Brain microvascular endothelial cell (primary cell): ENCODE results near the gene EFNB2.
A peak's percentile ranks its signal among the peaks of the same experiment; 100 is the strongest.

ENCODE experiments used
- DNase-seq: peaks from one replicate; pipeline ENCODE4 v3.0.0-alpha.2; 2020
- H3K27ac ChIP-seq: fragments of 250-450 bp; sonication (Bioruptor Pico); 2 replicates; pipeline ENCODE4 v1.5.1; 2020; ENCODE audit warnings: mild to moderate bottlenecking, moderate library complexity
- H3K27me3 ChIP-seq: fragments of 250-450 bp; sonication (Bioruptor Pico); replicated peaks from 2 replicates; pipeline ENCODE4 v1.5.1; 2020; ENCODE audit warnings: mild to moderate bottlenecking
- H3K36me3 ChIP-seq: fragments of 250-450 bp; sonication (Bioruptor Pico); replicated peaks from 2 replicates; pipeline ENCODE4 v1.5.1; 2020; ENCODE audit warnings: mild to moderate bottlenecking
- H3K4me3 ChIP-seq: 2 replicates; pipeline ENCODE4 v1.5.1; 2011; ENCODE audit warnings: low read depth, mild to moderate bottlenecking, control low read depth, low read length, moderate library complexity
- in situ Hi-C: cut with HindIII; loops from 2 replicates; pipeline ENCODE4 v1.10.0; 2017; ENCODE audit warnings: low sequenced_read_pairs, low pct_ligation_motif_present
- TF ChIP-seq, protein P1 (sequence below): IDR thresholded peaks from 2 replicates; pipeline ENCODE4 v1.5.1; 2011; ENCODE audit warnings: low read depth, mild to moderate bottlenecking, moderate library complexity, low read length, control low read depth, inconsistent platforms; ENCODE audit errors: missing control alignments

The EFNB2 gene

DNA sequence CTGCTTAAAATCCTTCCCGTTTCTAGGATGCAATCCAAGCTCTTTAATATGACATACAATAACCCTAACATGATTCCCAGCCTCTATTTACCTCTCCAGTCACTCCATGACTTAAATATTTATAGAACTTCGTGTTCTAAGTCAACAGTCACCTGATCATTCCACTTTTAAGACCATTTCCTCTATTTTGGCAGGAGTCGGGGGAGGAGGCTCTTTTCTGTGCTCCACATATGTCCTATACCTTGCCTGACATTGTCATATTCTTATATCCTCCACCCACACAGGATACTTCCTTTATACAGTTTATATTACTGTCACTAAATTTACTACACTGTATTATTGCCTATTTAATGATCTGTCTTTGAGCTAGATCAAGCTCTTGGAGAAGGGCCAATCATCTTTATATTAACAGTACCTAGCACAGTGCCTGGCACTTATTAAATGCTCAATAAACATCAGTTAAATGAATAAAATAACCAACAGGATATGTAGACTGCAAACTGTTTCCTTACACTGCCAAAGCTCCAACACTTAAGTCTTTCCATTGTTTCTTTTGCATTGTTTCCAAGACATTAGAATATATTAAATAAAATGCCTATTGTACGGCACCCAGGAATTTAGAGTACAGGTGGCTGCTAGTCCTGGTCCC lies 29.8 kb upstream of the EFNB2 start:
- Histone ChIP-seq H3K27me3 (no peaks in the 10 kb centered on the region), H3K36me3 (peaks cover 5% of the 10 kb centered on the region), H3K4me3 (no peak overlapping the region), H3K27ac (no peak overlapping the region)
- in situ Hi-C loops: no loop called here
- TF ChIP-seq, protein P1, sequence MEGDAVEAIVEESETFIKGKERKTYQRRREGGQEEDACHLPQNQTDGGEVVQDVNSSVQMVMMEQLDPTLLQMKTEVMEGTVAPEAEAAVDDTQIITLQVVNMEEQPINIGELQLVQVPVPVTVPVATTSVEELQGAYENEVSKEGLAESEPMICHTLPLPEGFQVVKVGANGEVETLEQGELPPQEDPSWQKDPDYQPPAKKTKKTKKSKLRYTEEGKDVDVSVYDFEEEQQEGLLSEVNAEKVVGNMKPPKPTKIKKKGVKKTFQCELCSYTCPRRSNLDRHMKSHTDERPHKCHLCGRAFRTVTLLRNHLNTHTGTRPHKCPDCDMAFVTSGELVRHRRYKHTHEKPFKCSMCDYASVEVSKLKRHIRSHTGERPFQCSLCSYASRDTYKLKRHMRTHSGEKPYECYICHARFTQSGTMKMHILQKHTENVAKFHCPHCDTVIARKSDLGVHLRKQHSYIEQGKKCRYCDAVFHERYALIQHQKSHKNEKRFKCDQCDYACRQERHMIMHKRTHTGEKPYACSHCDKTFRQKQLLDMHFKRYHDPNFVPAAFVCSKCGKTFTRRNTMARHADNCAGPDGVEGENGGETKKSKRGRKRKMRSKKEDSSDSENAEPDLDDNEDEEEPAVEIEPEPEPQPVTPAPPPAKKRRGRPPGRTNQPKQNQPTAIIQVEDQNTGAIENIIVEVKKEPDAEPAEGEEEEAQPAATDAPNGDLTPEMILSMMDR: no peak
- DNase-seq: no peak

DNA sequence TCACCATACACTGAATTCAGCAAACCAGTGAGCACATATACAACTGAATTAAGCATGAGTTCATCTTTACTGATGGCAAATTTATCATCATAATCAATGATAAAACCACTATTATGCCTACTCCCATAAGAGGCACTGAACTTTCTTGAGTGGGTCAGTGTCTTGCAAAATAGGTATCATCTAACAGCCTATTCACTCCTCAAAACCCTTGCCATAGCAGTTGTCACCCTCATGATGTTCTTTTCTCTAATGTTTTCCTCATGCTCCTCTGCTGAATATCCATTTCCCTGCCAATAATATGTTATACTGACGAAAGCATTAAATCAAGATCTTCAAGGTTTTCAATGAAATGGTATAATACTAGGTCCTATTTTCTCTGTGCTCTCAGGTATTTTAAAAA lies 26.8 kb upstream of the EFNB2 start:
- no peak overlapping the region for H3K27ac ChIP-seq
- TF ChIP-seq, protein P1: no peak
- in situ Hi-C loops: no loop called here
- peaks cover 13% of the 10 kb centered on the region for H3K36me3 ChIP-seq
- H3K4me3 ChIP-seq: no peak overlapping the region
- no peak for DNase-seq
- H3K27me3 ChIP-seq: no peaks in the 10 kb centered on the region

DNA sequence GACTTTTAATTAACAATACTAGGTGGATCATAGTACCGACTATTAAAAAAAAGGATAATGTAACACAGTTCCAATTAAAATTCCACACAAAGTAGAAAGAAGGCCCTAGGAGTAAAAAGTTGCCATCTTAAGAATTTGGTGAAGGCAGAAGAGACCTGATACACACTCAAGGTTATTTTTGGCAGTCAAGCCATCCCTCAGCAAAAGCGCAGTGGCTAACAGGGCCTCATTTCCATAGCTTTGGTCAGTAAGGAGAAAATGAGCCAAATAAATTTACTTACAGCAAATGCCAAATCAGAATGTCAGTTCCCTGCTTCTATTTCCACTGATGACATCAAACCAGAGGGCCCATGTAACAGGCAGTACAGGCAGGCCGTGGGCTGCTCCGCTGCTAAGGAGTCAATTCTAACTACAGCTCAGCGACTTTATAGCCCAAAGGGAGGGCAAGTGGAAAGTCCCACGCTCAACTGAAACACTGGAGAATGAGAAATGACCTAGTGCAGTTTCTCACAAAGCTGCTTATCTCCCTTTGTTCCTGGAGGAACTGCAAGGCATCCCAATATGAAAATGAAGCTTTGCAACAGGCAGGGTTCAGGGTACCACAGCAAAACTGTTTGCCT lies 26.2 kb upstream of the EFNB2 start:
- peaks cover 13% of the 10 kb centered on the region for H3K36me3 ChIP-seq
- TF ChIP-seq, protein P1: no peak
- no peaks in the 10 kb centered on the region for H3K27me3 ChIP-seq
- in situ Hi-C loops: no loop called here
- peak; percentile 37 for DNase-seq
- H3K4me3 ChIP-seq: no peak overlapping the region
- peak overlapping the region; percentile 14 for H3K27ac ChIP-seq

DNA sequence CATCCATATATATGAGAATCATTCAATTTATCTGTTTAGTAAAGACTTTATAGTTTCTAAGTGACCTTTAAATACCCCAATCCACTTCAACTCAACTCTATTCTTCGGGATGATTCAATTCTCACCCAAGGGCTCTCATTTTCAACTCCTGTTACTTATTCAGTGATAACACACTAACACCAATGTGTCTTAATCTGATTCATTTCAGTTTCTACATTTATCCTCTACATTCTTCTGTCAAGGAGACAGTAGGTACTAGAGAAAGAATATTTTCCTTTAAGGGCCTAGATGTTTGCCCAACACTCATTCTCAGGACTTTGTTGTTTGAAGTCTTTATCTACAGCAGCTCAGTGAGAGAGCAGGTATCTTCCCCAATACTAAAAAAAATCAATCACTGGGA lies 25.4 kb upstream of the EFNB2 start:
- in situ Hi-C loops: no loop called here
- TF ChIP-seq, protein P1: no peak
- Histone ChIP-seq H3K27me3 (no peaks in the 10 kb centered on the region), H3K27ac (no peak overlapping the region), H3K36me3 (peaks cover 13% of the 10 kb centered on the region), H3K4me3 (no peak overlapping the region)
- no peak for DNase-seq

DNA sequence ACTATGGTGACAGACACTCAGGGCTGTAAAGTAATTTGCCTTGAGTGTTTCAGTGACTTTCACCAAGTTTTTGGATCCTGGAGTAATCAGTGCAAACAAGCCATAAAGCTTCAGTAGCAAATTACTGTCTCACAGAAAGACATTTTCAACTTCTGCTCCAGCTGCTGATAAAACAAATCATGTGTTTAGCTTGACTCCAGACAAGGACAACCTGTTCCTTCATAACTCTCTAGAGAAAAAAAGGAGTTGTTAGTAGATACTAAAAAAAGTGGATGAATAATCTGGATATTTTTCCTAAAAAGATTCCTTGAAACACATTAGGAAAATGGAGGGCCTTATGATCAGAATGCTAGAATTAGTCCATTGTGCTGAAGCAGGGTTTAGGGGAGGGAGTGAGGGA lies 23.1 kb upstream of the EFNB2 start:
- Histone ChIP-seq H3K4me3 (no peak overlapping the region), H3K27me3 (no peaks in the 10 kb centered on the region), H3K27ac (no peak overlapping the region), H3K36me3 (peaks cover 28% of the 10 kb centered on the region)
- TF ChIP-seq, protein P1: no peak
- in situ Hi-C loops: no loop called here
- DNase-seq: no peak
